Measurements from ENCODE around the gene TTC16. TPM values are rescaled to one million over a fixed set of nuclear protein-coding genes. Genes with fewer than 3 reads are reported as not detected.
A peak's percentile ranks its signal among the peaks of the same experiment; 100 is the strongest.

TTC16 gene
- total RNA-seq, 2 experiments from 2014 or later = 1.6 to 2.1 TPM

DNA sequence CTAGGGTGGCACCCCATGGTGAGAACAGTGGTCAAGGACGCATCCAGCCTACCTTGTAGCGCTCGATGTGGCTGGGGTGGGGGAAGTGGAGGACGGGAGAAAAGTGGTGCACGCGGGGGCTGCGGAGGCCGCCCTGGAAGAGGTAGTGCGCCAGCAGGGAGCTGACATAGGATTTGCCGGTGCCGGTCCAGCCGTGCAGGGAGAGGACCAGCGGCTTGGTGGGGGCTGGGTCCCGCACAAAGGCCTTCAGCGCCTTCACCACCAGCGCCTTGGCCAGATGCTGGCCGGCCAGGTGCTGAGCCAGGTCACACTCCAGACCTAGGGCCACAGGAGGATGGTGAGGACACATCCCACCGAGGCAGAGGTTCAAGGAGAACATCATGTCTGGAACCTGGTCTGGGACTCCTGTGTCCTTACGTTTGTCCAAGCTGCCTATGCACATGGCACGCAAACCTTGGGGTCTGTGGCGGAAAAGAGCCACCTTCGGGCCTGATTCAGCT is 18.4 kb downstream of the TTC16 start:
- Mint-ChIP-seq H3K4me3 (peak overlapping the region; percentile 90), H3K27ac (peak overlapping the region; percentile 83), H3K4me1 (ENCODE audit: low read depth) (peaks cover 16% of the 10 kb centered on the region), H3K9me3 (no peaks in the 10 kb centered on the region), H3K36me3 (ENCODE audit: low read depth) (peaks cover 25% of the 10 kb centered on the region), H3K27me3 (no peaks in the 10 kb centered on the region)
- POLR2A ChIA-PET = interaction anchor here (0.8 to 2.3 kb wide), 15 partner anchors 14 to 542 kb away, joined by 3 to 40 read pairs (median 8); partner anchors contain the start of genes CDK9, GOLGA2, LRSAM1 and PTRH1
- peak overlapping the region; percentile 61 for H3K4me3 ChIP-seq (ENCODE audit: low read length)
- CTCF ChIA-PET = interaction anchor here (0.6 to 3.2 kb wide), 38 partner anchors 10 to 333 kb away, joined by 3 to 43 read pairs (median 6); partner anchors contain the start of genes CDK9, FPGS, NAIF1 and PTRH1
- intact Hi-C loops (cut with DNase I, micrococcal nuclease) = loop anchor here (1.0 to 10.0 kb wide), 7 partner anchors 122 to 793 kb away; partner anchors contain the start of genes ST6GALNAC4 (in 1 of the 2) and STXBP1 (in 1 of the 2)
- H3K27ac ChIP-seq (ENCODE audit: low read depth in 1 of 2, low read length in 2 of 2) = peak overlapping the region in 1 of 2 donors; percentile 73
- peaks cover 35% of the 10 kb centered on the region for H3K36me3 ChIP-seq (ENCODE audit: insufficient read depth, low read length)
- TF ChIP-seq, protein P1, sequence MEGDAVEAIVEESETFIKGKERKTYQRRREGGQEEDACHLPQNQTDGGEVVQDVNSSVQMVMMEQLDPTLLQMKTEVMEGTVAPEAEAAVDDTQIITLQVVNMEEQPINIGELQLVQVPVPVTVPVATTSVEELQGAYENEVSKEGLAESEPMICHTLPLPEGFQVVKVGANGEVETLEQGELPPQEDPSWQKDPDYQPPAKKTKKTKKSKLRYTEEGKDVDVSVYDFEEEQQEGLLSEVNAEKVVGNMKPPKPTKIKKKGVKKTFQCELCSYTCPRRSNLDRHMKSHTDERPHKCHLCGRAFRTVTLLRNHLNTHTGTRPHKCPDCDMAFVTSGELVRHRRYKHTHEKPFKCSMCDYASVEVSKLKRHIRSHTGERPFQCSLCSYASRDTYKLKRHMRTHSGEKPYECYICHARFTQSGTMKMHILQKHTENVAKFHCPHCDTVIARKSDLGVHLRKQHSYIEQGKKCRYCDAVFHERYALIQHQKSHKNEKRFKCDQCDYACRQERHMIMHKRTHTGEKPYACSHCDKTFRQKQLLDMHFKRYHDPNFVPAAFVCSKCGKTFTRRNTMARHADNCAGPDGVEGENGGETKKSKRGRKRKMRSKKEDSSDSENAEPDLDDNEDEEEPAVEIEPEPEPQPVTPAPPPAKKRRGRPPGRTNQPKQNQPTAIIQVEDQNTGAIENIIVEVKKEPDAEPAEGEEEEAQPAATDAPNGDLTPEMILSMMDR (IDR thresholded peaks at IDR 0.05) = no peak
- peak in 1 of 14 experiments; percentile 22 for DNase-seq
- peaks cover 22% of the 10 kb centered on the region for H3K4me1 ChIP-seq (ENCODE audit: insufficient read depth, low read length)
- no peaks in the 10 kb centered on the region for H3K9me3 ChIP-seq (ENCODE audit: control insufficient read depth in 1 of 2, insufficient read depth in 1 of 2, low read length in 2 of 2)
- no peaks in the 10 kb centered on the region for H3K27me3 ChIP-seq (ENCODE audit: control insufficient read depth in 1 of 2, insufficient read depth in 2 of 2, low read length in 2 of 2)
- no peak for ATAC-seq (ENCODE audit: poor library complexity)

DNA sequence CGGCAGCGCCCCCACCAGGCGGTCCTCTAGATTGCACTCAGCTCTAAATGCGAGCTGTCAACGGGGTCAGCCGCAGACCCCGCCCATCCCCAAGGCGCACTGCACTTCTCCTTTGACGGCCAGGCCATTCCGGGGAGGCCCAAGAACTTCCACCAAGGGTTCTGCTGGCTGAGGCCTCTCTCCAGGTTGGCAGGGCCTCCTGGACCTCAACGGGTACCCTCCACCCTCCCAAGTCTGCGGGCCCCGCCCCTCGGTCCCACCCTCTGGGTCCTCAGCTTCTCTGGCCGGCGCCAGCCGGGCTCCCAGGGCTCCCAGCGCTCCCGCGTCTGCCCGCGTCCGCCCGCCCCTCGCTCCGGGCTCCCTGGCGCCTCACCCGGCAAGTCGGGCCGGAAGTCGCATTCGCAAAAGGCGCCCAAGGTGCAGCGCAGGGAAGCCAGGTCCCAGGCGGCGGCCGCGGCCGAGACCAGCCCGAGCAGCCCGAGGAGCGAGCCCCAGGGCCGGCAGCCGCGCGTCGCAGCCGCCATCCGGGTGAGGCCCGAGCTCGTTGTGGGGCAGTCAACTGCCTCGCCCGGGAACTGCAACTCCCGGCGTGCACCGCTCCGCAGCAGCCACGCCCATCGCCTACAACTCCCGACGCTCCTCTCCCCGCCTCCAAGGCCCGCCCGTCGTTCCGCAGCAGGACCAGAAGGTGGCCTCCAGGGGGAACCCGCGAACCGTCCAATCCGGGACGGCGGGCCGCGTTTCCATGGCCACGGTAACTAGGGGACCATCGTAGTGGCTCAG is 19.1 kb downstream of the TTC16 start, which contains the start of gene TOR2A:
TSS of gene TOR2A (minus strand) at position 548 of the 783 bp plus-strand sequence. CDS start at position 524, 24 bp downstream.
- Histone ChIP-seq H3K36me3 (ENCODE audit: insufficient read depth, low read length) (peaks cover 41% of the 10 kb centered on the region), H3K9me3 (ENCODE audit: control insufficient read depth in 1 of 2, insufficient read depth in 1 of 2, low read length in 2 of 2) (no peaks in the 10 kb centered on the region), H3K27ac (ENCODE audit: low read depth in 1 of 2, low read length in 2 of 2) (peak within 1 kb of the TSS; percentile 73 to 75), H3K4me3 (ENCODE audit: low read length) (peak within 1 kb of the TSS; percentile 61), H3K4me1 (ENCODE audit: insufficient read depth, low read length) (peaks cover 22% of the 10 kb centered on the region), H3K27me3 (ENCODE audit: control insufficient read depth in 1 of 2, insufficient read depth in 2 of 2, low read length in 2 of 2) (no peaks in the 10 kb centered on the region)
- POLR2A ChIA-PET = interaction anchor here (0.6 to 2.3 kb wide), 19 partner anchors 15 to 541 kb away, joined by 3 to 40 read pairs (median 6); partner anchors contain the start of genes CDK9, GOLGA2, LRSAM1 and PIP5KL1
- TF ChIP-seq, protein P1 (IDR thresholded peaks at IDR 0.05) = peak; percentile 81
- Mint-ChIP-seq H3K36me3 (ENCODE audit: low read depth) (peaks cover 27% of the 10 kb centered on the region), H3K4me1 (ENCODE audit: low read depth) (peaks cover 16% of the 10 kb centered on the region), H3K4me3 (peak within 1 kb of the TSS; percentile 99), H3K27ac (peak within 1 kb of the TSS; percentile 83), H3K27me3 (no peaks in the 10 kb centered on the region), H3K9me3 (no peaks in the 10 kb centered on the region)
- peak; percentile 93 for ATAC-seq (ENCODE audit: poor library complexity)
- peak; percentile 97 to 100 (median 98) for DNase-seq
- CTCF ChIA-PET = interaction anchor here (0.6 to 3.2 kb wide), 48 partner anchors 11 to 332 kb away, joined by 3 to 43 read pairs (median 5); partner anchors contain the start of genes CDK9, FPGS, NAIF1 and PTRH1
- intact Hi-C loops (cut with DNase I, micrococcal nuclease) = loop anchor here (1.0 to 10.0 kb wide), 12 partner anchors 36 to 794 kb away; partner anchors contain the start of genes ST6GALNAC4 (in 1 of the 2) and STXBP1 (in 1 of the 2)

DNA sequence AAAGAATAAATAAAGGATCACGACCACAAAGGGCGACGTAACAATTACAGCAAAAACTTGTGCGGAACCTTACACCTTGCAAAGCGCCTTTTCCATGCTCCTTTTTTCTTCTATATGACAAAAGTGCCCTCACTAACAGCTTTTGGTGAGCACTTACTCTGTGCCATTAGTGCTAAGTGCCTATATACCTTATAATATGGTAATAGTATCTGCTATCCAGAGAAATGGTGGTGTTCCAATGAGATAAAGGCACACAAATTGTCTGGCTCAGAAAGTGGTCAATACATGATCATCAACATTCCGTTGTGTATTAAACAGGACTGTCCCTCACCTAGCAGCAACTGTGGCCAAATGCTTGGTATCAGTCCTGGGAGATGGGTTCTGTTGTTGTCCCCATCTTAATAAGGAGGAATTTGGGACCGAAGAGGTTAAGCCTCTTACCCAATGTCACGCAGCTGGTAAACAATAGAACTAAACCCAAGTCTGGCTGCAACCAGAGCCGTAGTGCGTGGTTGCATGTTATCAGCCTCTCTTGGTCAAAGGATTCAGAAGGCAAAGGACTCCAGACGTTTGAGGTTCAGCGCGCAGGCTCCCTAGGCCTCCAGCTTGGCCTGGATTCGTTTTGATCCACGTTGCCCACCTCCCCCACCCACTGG is 19.8 kb downstream of the TTC16 start:
- Mint-ChIP-seq H3K36me3 (ENCODE audit: low read depth) (peaks cover 27% of the 10 kb centered on the region), H3K4me1 (ENCODE audit: low read depth) (peaks cover 16% of the 10 kb centered on the region), H3K4me3 (peak overlapping the region; percentile 99), H3K27me3 (no peaks in the 10 kb centered on the region), H3K9me3 (no peaks in the 10 kb centered on the region), H3K27ac (peak overlapping the region; percentile 83)
- H3K27me3 ChIP-seq (ENCODE audit: control insufficient read depth in 1 of 2, insufficient read depth in 2 of 2, low read length in 2 of 2) = no peaks in the 10 kb centered on the region
- TF ChIP-seq, protein P1 (IDR thresholded peaks at IDR 0.05) = no peak
- ChIA-PET CTCF (interaction anchor here (0.6 to 3.2 kb wide), 29 partner anchors 10 to 332 kb away, joined by 3 to 43 read pairs (median 6); partner anchors contain the start of genes CDK9, NAIF1, PTRH1 and SH2D3C), POLR2A (interaction anchor here (0.6 to 2.3 kb wide), 15 partner anchors 15 to 491 kb away, joined by 3 to 40 read pairs (median 7); partner anchors contain the start of genes CDK9, LRSAM1, PIP5KL1 and PTRH1)
- intact Hi-C loops (cut with DNase I, micrococcal nuclease) = loop anchor here (1.0 to 10.0 kb wide), 8 partner anchors 36 to 795 kb away; partner anchors contain the start of gene ST6GALNAC4 (in 1 of the 2)
- H3K9me3 ChIP-seq (ENCODE audit: control insufficient read depth in 1 of 2, insufficient read depth in 1 of 2, low read length in 2 of 2) = no peaks in the 10 kb centered on the region
- DNase-seq (peak in 1 of 14 experiments; percentile 44), ATAC-seq (ENCODE audit: poor library complexity) (no peak)
- H3K27ac ChIP-seq (ENCODE audit: low read depth in 1 of 2, low read length in 2 of 2) = peak overlapping the region; percentile 73 to 75
- no peak overlapping the region for H3K4me3 ChIP-seq (ENCODE audit: low read length)
- peaks cover 22% of the 10 kb centered on the region for H3K4me1 ChIP-seq (ENCODE audit: insufficient read depth, low read length)
- H3K36me3 ChIP-seq (ENCODE audit: insufficient read depth, low read length) = peaks cover 48% of the 10 kb centered on the region
